ENCODE results near the gene HTR7.

GRCh38 chr10:90707657-90708056 is 150.2 kb downstream of the HTR7 start:
- TF ChIP-seq CTCF (conservative IDR thresholded peaks at IDR 0.05; ENCODE audit: low read depth, low read length), result no peak
- no peak for TF ChIP-seq POLR2A (IDR thresholded peaks at IDR 0.05; ENCODE audit: low read depth, low read length)
- no peak for TF ChIP-seq RAD21 (IDR thresholded peaks at IDR 0.05; ENCODE audit: low read length)
- TF ChIP-seq FOS (IDR thresholded peaks at IDR 0.05; ENCODE audit: low read depth, low read length), result no peak
- no peak for TF ChIP-seq MXI1 (IDR thresholded peaks at IDR 0.05; ENCODE audit: borderline replicate concordance, low read depth, low read length)
- no peak for TF ChIP-seq SMC3 (IDR thresholded peaks at IDR 0.05; ENCODE audit: low read depth, low read length)
- no peak for TF ChIP-seq CEBPB (IDR thresholded peaks at IDR 0.05; ENCODE audit: low read depth, low read length)
- no peak for TF ChIP-seq USF2 (IDR thresholded peaks at IDR 0.05; ENCODE audit: low read depth, low read length)
- TF ChIP-seq MAZ (IDR thresholded peaks at IDR 0.05; ENCODE audit: borderline replicate concordance, low read depth, low read length), result no peak
- TF ChIP-seq MAFK (IDR thresholded peaks at IDR 0.05; ENCODE audit: low read depth, low read length), result no peak
- no peak for TF ChIP-seq CHD1 (IDR thresholded peaks at IDR 0.05; ENCODE audit: low read depth, low read length)
- TF ChIP-seq NFE2L2 (IDR thresholded peaks at IDR 0.05; ENCODE audit: low read depth, low read length), result no peak
- no peak for TF ChIP-seq RFX5 (IDR thresholded peaks at IDR 0.05; ENCODE audit: low read depth, low read length)
- TF ChIP-seq ELK1 (IDR thresholded peaks at IDR 0.05; ENCODE audit: borderline replicate concordance, low read depth, low read length), result no peak

Data from IMR-90 (cell line).